Measurements from ENCODE around the gene CD46.

CD46 gene

GRCh38 chr1:207829576-207829975 lies 77.7 kb downstream of the CD46 start:
- Histone ChIP-seq H4K20me1 (ENCODE audit: insufficient read depth, low read length) (peaks cover 97% of the 10 kb centered on the region), H3K27ac (ENCODE audit: low read length) (0 out of 2 replicates have a peak overlapping the region, but pooled peaks have one; percentile 4), H3K4me3 (ENCODE audit: low read depth in 1 of 2, low read length in 2 of 2) (no peak overlapping the region), H3K4me1 (ENCODE audit: insufficient read depth, low read length) (peaks cover 18% of the 10 kb centered on the region), H2AFZ (ENCODE audit: low read depth, low read length) (no peak overlapping the region), H3K4me2 (ENCODE audit: insufficient read depth, low read length) (no peak overlapping the region), H3K79me2 (ENCODE audit: insufficient read depth, low read length) (peaks cover 100% of the 10 kb centered on the region), H3K9ac (ENCODE audit: low read depth, low read length) (no peak overlapping the region), H3K27me3 (ENCODE audit: insufficient read depth, low read length, poor library complexity) (no peaks in the 10 kb centered on the region), H3K36me3 (ENCODE audit: insufficient read depth, low read length) (peaks cover 66% of the 10 kb centered on the region), H3K9me3 (ENCODE audit: insufficient read depth, low read length, severe bottlenecking) (no peaks in the 10 kb centered on the region)
- DNase-seq (no peak), ATAC-seq (ENCODE audit: insufficient read depth, low read depth) (no peak)
- TF ChIP-seq CTCF (IDR thresholded peaks at IDR 0.05; ENCODE audit: borderline replicate concordance, extremely low read depth, low read length, poor library complexity, severe bottlenecking) (no peak), EZH2 (IDR thresholded peaks at IDR 0.05; ENCODE audit: borderline replicate concordance, low read depth, low read length, severe bottlenecking) (no peak)

- TF ChIP-seq EZH2 (IDR thresholded peaks at IDR 0.05; ENCODE audit: borderline replicate concordance, low read depth, low read length, severe bottlenecking): no peak
- TF ChIP-seq CTCF (IDR thresholded peaks at IDR 0.05; ENCODE audit: borderline replicate concordance, extremely low read depth, low read length, poor library complexity, severe bottlenecking): no peak
- Histone ChIP-seq H3K79me2 (ENCODE audit: insufficient read depth, low read length) (peaks cover 100% of the 10 kb centered on the region), H3K4me2 (ENCODE audit: insufficient read depth, low read length) (no peak overlapping the region), H4K20me1 (ENCODE audit: insufficient read depth, low read length) (peaks cover 97% of the 10 kb centered on the region), H3K9me3 (ENCODE audit: insufficient read depth, low read length, severe bottlenecking) (no peaks in the 10 kb centered on the region), H3K4me3 (ENCODE audit: low read depth in 1 of 2, low read length in 2 of 2) (no peak overlapping the region), H3K36me3 (ENCODE audit: insufficient read depth, low read length) (peaks cover 66% of the 10 kb centered on the region), H3K27ac (ENCODE audit: low read length) (peak overlapping the region; percentile 12; the same call in 1 of the 2 replicates), H2AFZ (ENCODE audit: low read depth, low read length) (no peak overlapping the region), H3K4me1 (ENCODE audit: insufficient read depth, low read length) (peaks cover 25% of the 10 kb centered on the region), H3K9ac (ENCODE audit: low read depth, low read length) (no peak overlapping the region), H3K27me3 (ENCODE audit: insufficient read depth, low read length, poor library complexity) (no peaks in the 10 kb centered on the region)
- DNase-seq (no peak), ATAC-seq (ENCODE audit: insufficient read depth, low read depth) (no peak)
Observed at GRCh38 chr1:207830788-207831187, 78.9 kb downstream of the CD46 start.

- H3K9me3 ChIP-seq (ENCODE audit: insufficient read depth, low read length, severe bottlenecking): no peaks in the 10 kb centered on the region
- no peak for DNase-seq
- H3K4me1 ChIP-seq (ENCODE audit: insufficient read depth, low read length): peaks cover 25% of the 10 kb centered on the region
- H3K27me3 ChIP-seq (ENCODE audit: insufficient read depth, low read length, poor library complexity): no peaks in the 10 kb centered on the region
- H3K27ac ChIP-seq (ENCODE audit: low read length): peak overlapping the region; percentile 53
- H2AFZ ChIP-seq (ENCODE audit: low read depth, low read length): no peak overlapping the region
- no peak overlapping the region for H3K9ac ChIP-seq (ENCODE audit: low read depth, low read length)
- ATAC-seq (ENCODE audit: insufficient read depth, low read depth): no peak
- H3K4me3 ChIP-seq (ENCODE audit: low read depth in 1 of 2, low read length in 2 of 2): no peak overlapping the region
- peaks cover 97% of the 10 kb centered on the region for H4K20me1 ChIP-seq (ENCODE audit: insufficient read depth, low read length)
- no peak overlapping the region for H3K4me2 ChIP-seq (ENCODE audit: insufficient read depth, low read length)
- peaks cover 66% of the 10 kb centered on the region for H3K36me3 ChIP-seq (ENCODE audit: insufficient read depth, low read length)
- peaks cover 100% of the 10 kb centered on the region for H3K79me2 ChIP-seq (ENCODE audit: insufficient read depth, low read length)
- TF ChIP-seq CTCF (IDR thresholded peaks at IDR 0.05; ENCODE audit: borderline replicate concordance, extremely low read depth, low read length, poor library complexity, severe bottlenecking): no peak
- TF ChIP-seq EZH2 (IDR thresholded peaks at IDR 0.05; ENCODE audit: borderline replicate concordance, low read depth, low read length, severe bottlenecking): no peak
Observed at GRCh38 chr1:207831517-207832327, 79.9 kb downstream of the CD46 start.
